NB4 (cell line): Measurements from ENCODE around the gene SKIL.

Experiments
- CTCF ChIP-seq: IDR thresholded peaks from one replicate; pipeline ENCODE4 v1.5.1; 2012; ENCODE audit warnings: low read depth, low read length
- MAX ChIP-seq: IDR thresholded peaks from 2 replicates; pipeline ENCODE4 v1.6.1; 2011; ENCODE audit warnings: low read depth, low read length
- MYC ChIP-seq: IDR thresholded peaks from 2 replicates; pipeline ENCODE4 v1.6.1; 2011; ENCODE audit warnings: low read depth, low read length
- POLR2A ChIP-seq: IDR thresholded peaks from 2 replicates; pipeline ENCODE4 v1.6.1; 2011; ENCODE audit warnings: mild to moderate bottlenecking; ENCODE audit not compliant: insufficient read length; ENCODE audit errors: extremely low read depth

GRCh38 chr3:170317954-170318353 lies 39.6 kb upstream of the SKIL start:
- TF ChIP-seq POLR2A (no peak), CTCF (no peak), MAX (no peak), MYC (no peak)
